Activated CD8-positive, alpha-beta memory T cell treated with anti-CD3 and anti-CD28 coated beads, Interleukin-2, amount 50 U/mL, for 4 hours (primary cell): ENCODE data around the gene CHRNB2.

Source experiments
- DNase-seq: peaks from one replicate; pipeline ENCODE4 v3.0.0-alpha.2; 2020

The CHRNB2 gene

DNA sequence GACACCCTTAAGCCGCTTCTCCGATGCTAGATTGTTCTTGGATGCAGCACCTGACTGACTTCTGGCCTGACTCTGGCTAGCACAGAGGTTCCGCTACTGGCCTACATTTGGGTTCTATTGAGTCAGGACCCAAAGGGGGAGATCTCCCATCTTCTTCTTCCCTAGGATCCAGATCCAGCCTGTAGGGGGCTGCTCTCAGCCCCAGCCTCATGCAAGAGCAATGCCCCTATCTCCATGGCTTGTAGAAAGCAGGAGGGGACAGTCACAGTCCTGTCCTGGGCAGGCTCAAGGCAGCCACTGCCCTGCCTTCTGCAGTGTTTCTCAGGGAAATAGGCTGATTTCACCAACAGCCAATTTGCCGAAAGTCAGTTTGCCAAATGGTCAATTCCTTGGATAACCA lies 46.7 kb downstream of the CHRNB2 start:
- DNase-seq, result no peak

GRCh38 chr1:154614901-154615300 lies 47.3 kb downstream of the CHRNB2 start:
- no peak for DNase-seq

DNA sequence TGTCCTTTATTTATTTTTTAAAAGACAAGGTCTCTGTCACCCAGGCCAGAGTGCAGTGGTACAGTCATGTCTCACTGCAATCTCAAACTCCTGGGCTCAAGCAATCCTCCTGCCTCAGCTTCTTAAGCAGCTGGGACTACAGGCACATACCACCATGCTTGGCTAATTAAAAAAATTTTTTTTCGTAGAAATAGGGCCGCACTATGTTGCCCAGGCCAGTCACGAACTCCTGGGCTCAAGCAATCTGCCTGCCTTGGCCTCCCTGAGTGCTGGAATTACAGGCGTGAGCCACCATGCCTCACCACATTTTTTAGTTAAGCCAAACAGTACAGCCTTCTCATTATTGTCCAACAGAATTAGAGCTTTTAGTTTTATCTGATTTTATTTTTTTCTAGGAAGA lies 47.8 kb downstream of the CHRNB2 start:
- no peak for DNase-seq

DNA sequence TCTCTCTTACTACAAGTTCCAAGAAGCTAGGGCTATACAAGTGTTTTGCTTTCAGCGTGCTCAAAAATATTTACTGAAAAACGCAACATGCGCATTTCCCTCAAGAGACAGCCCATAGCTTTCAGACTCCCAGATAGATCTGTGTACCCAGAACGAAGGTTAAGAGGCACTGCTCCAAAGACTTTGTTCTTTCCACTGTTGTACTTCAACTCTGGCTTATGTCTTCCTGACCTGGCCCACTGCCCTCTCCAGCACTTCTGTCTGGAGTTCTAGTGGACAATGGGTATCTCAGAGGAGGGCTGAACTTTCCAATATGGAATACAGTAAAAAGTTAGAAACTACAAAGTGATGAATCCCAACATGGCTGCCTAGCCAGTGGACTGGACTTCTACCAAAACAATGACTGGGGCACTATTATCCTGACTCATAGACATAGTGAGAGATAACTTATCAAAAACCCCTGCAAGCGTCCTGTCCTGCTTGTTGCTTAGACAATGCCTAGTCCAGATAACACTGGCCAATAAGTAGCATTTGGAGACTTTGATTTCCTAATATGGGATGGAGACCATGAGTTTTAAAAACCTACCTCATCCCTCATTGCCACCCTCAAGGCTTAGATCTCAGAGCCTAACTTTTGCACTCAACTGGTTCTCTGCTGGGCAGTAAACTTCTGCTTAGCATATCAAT lies 49.2 kb downstream of the CHRNB2 start:
- no peak for DNase-seq

GRCh38 chr1:154619181-154619948 lies 51.8 kb downstream of the CHRNB2 start:
- DNase-seq, result no peak

DNA sequence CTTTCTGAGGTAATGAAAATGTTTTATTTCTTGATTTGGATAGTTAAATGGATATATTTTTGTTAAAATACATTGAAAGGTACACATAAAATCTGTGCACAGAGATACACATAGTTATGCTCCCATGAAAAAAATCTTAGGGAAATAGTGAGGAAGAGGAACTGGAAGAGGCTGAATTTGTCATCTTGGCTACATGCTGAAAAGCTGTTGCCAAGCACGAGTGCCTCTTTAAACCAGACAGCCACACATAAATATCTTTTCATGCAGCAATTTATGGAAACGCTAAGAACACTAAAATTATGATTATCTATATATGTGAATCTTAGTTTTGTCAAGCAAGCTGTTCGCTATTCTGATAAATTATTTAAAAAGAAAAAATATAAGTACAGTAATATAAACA lies 53.2 kb downstream of the CHRNB2 start:
- DNase-seq, result no peak

DNA sequence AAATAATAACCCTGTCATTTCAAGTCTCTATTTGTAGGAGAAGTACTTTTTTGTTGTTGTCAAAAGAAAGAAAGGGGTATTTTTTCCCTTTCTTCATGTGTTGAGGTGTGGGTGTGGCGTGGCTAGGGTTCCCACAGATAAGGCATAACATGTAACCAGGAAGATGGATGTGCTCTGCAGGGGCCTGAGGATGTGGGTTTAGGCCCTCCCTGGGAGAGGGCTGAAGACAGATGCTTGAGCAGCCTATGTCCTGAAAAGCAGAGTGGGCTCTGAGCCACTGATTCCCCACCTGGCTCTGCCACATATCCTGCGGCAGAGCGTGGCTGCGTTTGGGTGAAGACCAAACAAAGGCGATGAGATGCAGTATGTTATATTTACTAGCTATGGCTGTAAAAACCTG lies 54.3 kb downstream of the CHRNB2 start:
- DNase-seq, result no peak

GRCh38 chr1:154622503-154623039 lies 55.0 kb downstream of the CHRNB2 start:
- no peak for DNase-seq

GRCh38 chr1:154623358-154623757 lies 55.8 kb downstream of the CHRNB2 start:
- DNase-seq, result no peak

DNA sequence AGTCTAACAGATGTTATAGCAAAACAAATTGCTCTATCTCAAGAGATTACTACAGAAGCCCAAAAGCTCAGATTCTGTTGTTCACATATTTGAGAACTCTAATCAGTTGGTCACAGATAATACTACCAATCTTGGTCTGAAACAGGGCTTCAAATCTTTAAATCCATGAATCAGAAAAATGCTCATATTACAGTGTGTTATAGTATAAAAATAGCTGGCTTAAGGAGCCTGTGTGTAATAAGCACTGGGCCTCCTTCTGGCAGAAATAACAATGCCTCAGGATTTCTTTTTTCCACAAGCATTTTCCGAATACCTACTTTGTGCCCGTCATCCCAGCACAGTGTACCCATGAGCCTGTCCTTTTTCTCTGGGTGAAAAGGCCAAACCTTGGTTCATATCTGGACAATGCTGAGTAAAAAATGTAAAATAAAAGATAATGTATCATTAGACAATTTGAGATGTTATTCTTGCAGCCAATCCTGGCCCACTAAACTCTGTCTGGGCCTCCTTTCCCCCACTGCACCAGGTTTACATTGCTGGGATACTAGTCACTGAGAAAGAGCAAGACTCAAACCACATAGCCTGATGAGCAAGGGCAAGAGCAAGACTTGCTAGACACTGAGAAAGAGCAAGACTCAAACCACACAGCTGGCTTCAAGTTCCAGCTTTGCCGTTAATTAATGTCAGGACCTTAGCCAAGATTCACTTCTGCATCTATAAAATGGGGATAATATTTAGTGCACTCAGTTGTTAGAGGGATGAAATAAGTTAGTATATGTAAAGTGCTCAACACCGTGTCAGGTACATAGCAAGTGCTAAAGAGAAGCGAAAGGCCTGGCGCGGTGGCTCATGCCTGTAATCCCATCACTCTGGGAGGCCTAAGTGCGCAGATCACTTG lies 57.4 kb downstream of the CHRNB2 start:
- no peak for DNase-seq

- no peak for DNase-seq
These were observed 59.1 kb downstream of the CHRNB2 start for GRCh38 chr1:154626456-154627256.

DNA sequence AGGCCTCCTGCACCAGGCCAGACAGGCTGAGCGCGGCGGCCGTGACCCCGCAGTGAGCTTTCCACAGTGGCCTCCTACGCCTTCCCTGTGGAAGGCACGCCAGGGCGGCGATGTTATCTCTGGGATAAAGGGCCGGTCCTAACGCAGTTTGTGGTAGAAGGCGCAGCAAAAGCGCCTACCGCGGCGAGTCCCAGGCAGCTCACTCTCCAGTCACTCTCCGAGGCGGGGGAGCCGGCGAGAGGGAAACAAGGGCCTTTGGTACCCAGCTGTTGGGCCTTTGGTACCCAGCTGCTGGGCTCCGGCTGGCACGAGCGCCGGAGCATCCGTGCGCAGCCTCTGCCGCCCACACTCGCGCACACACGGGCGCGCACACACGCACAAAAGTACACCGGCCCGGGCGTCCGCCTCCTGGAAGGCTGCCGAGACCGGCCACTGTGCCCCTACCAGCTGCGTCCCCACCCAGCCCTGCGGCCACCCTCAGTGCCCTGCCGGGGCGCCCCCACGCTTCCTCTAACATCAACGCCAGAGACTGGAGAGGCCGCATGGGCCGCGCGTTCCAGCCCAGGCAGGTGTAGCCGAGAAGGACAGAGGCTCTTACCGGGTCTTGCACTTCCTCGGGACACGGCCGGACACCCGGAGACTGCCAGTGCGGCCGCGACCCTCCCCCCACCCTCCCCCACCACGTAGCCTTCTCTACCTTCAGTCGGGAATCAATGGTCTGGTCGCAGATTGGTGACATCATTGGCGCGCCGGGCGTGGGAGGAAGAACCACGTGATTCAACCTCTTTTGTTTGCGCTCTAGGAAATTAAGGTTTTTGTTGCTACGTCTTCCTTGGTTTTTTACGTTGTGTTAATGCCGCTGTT lies 59.9 kb downstream of the CHRNB2 start:
- DNase-seq, result peak; percentile 95

- DNase-seq, result no peak
These were observed 60.5 kb downstream of the CHRNB2 start for GRCh38 chr1:154628121-154628405.

DNA sequence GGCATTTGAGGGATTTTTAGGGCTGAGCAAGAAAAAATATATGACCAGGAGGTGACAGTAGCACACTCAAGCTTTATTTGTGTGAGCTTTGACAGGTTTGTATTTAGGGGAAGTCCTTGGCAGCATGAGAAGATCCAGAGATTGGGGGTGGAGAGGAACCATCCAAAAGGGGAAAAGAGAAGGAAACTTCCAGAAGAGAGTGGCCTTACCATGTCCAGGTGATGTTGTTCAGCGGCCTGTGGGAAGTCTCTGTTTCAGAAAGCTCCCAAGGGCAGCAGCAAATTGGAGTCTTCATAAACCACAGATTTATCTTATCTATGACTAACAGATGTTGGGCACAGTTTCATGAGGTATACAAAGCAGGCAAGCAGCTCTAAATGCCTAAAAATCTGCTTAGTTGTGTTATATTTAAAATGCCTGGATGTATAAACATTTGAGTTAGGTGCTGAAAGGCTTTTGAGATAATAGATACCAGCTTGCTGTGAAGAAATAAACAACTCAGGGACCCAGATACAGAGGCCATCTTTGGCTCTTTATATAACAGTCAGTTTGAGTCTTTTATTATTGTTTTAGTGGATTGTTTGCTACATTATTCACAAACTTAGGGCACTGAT lies 61.6 kb downstream of the CHRNB2 start:
- no peak for DNase-seq
